GM21619 (cell line): ENCODE measurements around the gene FANCC.

Experiments
- ATAC-seq: cut with Tn5 transposase; IDR thresholded peaks from one replicate; pipeline ENCODE4 v1.9.1; 2021; ENCODE audit not compliant: unreplicated experiment

FANCC gene

GRCh38 chr9:95090023-95090791 is 227.3 kb downstream of the FANCC start:
- no peak for ATAC-seq

DNA sequence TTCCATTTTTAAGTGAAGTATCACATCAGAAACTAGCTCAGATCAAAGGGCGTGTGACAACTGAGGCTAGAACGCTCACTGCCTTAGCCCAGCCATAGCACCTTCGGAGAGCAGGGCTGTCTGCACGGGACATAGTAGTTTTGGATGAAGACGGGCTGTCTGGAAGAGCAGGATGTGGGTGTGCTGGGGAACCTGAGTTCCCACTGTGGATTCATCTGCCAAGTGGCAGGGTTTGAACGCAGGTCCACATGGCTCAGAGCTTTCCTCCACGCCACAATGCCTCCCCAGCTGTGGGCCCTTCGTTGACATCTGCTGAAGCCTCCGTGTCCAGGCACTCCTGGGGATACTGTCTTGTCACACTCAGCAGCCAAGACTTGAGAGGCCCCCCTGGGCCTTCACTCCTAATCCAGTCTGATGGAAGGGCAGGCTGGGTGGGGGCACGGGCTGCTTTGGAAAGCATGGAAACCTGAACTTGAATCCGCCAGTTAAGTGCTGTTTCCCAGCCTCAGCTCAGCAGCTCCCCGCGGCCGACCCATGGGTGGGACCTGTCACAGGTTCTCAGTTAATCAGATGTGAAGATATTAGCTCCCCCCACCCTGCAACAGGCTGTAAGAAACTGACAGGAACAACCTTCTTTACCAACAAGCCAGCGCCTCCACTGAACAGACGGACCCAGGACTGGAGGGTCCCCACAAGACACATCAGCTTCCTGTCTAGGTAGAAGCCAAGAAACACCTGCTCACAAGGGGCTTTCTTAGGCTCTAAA is 228.1 kb downstream of the FANCC start:
- ATAC-seq = no peak

DNA sequence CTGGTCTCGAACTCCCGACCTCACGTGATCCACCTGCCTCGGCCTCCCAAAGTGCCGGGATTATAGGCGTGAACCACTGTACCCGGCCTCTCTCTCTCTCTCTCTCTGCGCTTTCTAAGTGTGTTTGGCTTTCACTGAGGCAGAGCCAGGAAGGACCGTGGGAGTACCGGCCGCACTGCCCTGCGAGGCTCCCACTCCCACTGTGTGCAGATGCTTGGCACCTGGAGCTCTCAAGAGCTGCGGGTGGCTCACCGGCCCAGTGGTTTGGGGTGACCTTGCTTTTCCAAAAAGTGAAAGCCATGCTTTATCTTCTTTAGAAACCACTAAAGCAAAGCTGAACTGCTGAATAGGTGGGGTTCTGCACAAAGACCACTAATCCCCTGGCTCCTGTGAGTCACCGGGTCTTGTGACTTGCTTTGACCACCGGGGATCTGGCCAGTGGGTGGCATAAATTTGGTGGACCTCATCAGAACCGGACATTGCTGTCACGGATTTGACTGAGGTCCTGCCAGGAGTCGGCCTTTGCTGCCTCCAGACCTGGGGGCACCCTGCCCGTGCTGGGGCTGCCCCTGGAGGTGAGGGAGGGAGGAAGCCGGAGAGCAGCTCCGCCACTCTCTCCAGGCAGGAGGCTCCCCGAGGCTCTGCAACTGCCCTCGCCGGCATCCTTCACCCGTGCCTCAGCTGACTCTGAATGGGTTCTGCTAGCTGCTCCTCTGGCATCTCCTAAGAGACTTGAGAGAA is 228.9 kb downstream of the FANCC start:
- ATAC-seq = no peak

- ATAC-seq = no peak
Observed at GRCh38 chr9:95087659-95088242, 229.8 kb downstream of the FANCC start.

GRCh38 chr9:95086564-95086955 is 230.9 kb downstream of the FANCC start:
- ATAC-seq = no peak

GRCh38 chr9:95085861-95086563 is 231.5 kb downstream of the FANCC start:
- no peak for ATAC-seq

DNA sequence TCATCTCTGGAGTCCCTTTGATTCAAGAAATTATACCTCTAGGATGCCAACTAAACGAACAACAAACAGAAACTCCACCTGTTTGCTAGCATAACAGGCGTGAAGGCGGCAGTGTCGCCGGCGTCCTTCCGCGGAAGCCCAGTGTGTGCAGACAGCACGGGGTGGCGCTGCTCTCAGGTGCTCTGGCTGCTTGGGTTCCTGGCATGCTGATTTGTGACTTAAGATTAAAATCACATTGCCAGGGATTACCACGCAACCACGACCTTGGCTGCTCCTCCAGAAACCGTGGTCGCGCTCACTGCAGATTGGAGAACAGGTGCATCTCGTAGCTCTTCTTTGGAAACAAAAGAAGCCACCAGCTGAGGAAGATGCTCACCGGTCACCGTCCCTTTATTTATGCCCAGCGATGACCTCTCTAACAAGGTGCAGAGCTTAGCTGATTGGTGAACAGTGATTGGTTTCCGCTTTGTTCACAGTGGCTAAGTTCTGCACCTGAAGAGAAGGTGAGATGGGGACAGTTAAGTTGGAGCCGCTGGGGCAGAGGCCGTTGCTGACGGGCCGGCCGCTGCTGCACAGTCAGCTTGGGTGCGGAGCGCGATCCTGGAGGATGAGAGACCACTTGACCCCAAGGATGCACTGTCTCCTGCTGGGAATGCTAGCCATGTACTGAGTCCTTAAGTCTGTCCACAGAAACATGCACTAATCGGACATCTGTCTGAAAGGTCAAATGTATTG is 232.3 kb downstream of the FANCC start:
- no peak for ATAC-seq

DNA sequence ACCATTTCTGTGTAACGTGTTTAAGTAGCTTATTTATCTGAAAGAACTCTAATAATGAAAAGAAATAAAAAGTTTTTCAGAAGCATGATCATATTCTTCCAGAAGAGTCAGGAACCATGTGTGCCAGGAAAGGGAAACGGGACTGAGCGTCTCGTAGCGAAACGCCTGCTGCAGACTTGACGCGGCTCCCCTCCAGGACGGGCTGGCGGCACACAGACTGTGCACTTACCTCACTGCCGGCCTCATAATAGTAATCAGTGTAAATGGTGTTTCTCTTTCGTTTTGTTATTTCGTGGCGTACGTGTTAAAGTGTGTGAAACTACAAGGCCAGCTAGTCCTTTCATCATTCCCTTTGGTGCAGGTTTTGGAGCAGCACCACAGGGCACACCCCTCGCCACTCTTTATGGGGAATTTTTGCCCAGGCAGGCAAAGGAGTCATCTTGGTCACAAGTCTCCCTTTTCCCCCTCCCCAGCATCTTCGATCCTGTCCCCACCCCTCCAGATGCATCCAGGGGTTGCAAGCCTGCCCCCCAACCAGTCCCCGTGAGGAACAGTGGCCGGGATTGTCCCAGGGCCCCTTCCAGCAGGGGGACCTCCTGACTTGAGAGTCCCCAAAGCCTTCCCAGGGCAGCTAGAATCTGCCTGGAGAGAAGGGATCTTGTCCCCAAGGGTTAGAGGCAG is 233.1 kb downstream of the FANCC start:
- ATAC-seq = no peak

GRCh38 chr9:95083086-95083768 is 234.3 kb downstream of the FANCC start:
- ATAC-seq = no peak

GRCh38 chr9:95082401-95083084 is 235.0 kb downstream of the FANCC start:
- ATAC-seq = no peak

DNA sequence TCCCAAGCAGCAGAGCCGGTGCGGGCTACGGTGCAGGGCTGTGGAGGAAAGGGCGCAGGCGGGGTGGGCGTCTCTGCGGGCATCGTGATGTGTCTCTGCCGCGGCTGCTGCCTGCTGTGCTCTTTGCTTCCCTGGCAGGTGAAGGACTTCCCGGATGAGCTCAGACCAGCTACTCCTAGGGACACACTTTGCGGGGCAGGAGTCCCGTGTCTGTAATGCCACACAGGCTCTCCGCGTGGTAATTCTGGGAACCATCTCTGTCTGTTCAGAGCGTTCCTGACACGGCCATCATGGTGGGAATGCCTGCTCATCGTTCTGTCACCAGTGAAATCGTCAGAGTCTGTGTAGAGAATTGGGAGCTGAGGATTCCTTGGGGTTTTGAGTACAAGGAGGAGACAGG is 235.5 kb downstream of the FANCC start:
- ATAC-seq = no peak

GRCh38 chr9:95080961-95081647 is 236.4 kb downstream of the FANCC start:
- ATAC-seq = no peak

DNA sequence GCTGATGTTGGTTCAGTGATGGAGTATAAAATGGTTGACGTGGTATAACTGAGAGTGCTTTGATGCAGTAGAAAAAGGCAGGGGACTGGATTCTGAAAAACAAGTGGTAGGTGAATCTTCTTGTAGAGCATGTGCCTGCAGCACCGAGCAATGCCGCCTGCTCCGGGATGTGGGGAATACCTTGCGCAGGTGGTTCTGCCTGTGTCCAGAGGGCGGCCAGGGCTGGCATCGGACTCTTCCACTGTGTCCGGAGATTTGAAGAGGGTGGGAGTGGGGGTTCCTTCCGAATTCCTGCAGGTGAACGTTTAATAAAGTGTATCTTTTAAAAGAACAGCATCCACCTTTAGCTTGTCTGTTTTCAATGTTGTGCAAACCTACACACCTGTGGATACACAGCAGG is 238.0 kb downstream of the FANCC start:
- ATAC-seq = no peak

DNA sequence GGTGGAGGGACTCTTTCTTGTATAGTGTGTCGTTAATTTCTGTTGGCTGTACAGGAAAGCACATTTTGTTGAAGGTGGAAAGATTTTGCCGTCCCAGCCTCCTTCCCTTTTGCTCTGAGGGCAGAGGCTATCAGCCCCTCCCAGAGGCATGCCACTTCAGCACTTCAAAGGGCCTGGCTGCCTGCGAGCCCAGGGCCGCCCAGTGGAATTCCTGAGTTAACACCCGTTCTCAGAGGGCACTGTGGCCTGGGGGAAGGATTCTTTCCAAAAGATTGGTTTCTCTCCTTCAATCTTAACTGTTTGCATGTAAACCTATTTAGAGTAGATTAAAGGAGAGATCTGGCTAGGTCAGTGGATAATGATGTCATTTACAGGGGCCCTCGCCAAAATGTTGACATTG is 238.6 kb downstream of the FANCC start:
- ATAC-seq = no peak

GRCh38 chr9:95078511-95078910 is 239.0 kb downstream of the FANCC start:
- no peak for ATAC-seq

DNA sequence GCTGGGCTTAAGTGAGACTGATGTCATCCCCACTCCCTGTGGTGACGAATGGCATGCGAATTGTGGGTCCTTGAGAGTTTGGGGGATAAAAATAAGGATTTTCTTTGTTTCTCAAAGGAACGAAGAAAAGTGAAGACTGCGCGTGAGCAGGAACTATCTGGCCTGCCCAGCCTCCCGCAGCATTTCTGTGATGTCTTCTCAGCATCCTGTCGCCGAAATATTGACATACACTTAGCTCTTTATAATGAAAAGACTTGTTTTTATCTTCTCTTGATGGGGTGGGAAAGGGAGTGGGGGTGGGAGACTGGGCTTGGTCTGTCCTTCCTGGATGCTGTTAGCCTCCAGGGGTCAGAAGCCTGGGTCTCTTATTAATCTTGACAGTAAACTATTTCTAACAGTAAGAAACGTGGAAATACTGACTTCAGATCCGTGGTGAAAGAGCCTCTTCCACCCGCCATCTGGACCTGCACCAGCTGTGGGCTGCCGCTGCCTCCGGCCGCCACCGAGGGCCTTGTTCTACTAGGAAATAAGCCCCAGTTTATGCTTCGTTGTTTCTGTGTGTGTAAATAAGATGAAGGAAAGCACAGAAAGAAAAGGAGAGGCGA is 239.6 kb downstream of the FANCC start:
- no peak for ATAC-seq

DNA sequence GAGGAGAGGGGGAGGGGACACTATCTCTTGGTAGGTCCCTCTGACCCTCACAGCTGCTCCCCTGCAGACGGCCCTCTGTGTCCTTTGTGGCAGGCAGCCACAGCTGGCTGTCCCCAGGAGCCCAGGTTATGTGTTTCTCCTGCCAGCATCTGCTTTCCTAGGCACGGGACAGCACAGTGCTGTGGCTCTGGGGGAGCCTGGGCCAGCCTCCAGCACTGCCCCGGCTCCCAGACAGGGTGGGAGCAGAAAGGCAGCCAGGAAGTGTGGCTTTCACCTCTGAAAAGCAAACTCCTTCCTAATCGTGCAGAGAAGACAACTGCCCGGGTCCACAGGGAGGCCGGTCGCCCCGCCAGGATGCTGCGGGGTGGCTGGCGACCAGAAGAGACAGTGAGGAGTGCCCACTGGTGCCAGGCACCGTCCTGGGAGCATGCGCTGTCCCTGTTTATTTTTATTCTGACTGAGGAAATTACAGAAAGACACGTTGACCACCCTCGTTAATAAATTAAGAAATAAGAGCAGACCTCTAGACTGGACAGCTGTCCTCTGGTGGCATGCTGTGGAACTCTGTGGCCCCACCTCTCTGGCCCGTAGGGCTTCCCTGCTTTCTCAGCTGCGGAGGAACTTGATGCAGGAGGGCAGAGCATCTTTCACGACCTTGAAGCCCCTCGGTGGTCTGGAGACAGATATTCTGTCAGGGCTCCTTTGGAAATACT is 240.3 kb downstream of the FANCC start:
- ATAC-seq = no peak
